GM18502 (cell line): ENCODE data around the gene CLSTN2.

ENCODE experiments used
- ATAC-seq: cut with Tn5 transposase; IDR thresholded peaks from one replicate; pipeline ENCODE4 v1.9.1; 2021; ENCODE audit warnings: mild to moderate bottlenecking; ENCODE audit not compliant: unreplicated experiment, poor library complexity

The CLSTN2 gene

DNA sequence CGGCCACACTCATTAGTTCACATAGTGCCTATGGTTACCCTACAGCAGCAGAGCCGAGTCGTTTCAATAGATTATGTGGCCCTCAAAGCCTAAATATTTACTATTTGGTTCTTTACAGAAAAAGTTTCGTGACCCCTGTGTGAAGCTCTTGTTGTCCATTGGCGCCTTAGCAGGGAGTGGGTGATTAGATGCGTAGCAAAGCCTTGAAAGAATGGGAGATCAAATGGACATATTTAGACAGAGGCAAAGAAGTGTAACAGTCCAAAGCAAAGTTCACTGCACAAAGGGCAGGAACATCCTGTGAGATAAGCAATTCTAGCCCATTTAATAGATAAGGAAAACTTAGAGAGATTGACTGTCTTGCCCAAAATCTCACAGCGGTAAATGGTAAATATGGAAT, 495.5 kb downstream of the CLSTN2 start:
- no peak for ATAC-seq

DNA sequence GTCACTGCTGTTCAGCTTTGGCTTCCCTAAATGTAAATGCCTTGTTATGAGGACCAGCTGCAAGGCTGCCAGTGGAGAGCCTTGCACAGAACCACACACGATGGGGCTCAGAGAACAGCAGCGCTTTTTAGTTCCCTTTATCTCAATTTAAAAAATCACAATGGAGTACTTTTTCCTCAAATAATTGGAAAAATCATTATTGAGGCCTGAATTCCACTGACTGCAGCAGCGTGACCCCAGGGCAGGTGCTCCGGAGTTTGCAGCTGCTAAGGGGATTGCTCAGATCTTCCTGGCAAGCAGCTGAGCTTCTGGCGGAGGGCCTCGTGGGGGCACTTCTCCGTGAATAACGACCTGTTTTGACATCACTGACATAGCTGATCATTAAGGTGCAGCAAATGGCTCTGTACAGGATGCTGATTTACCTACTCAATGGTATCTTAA, 497.3 kb downstream of the CLSTN2 start:
- no peak for ATAC-seq

DNA sequence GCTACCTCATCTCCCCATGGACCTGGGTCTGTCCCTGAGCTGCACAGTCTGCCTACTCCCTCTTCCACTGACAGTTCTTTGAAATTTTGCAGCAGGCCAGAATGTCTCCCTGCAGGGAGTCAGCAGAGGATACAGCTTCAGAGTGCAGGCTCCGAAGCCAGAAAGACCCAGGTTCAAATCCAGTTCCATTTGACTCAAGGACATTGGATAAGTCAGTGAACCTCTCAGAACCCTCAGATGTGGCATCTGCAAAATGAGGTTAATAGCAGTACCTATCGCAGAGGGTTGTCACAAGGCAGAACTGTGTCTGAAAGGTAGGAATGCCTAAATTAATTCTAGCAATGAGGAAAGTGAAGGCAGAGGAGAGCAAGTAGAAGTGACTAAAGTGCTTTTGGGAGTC, 498.4 kb downstream of the CLSTN2 start:
- ATAC-seq: no peak

DNA sequence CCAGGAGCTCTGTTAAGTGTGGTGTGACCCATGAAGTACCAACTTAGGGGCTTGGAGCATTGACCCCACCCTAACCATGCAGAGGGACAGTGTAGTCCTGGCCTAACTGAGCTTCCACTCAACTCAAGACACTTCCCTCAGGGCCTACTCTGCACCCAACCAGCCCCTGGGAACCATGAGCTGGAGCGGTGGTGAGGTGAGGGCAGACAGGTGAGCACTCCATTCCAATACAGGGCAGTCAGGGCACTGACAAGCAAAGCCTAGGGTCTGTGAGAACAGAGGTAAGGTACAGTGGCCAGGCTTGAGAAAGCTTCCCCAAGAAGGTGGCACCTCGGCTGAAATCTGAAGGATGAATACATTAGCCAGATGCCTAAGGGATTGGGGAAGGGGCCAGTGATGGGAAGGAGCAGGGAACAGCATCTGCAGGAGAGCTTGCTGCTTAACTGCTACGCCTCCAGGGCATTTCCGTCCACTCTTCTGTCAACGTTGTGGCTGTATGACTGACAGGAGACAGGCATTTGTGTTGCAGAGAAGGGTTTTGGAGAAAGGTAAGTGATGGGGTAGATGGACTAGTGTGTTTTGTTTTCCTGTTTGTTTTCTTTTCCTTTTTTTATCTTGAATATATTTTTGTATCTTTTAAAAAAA, 499.4 kb downstream of the CLSTN2 start:
- no peak for ATAC-seq

DNA sequence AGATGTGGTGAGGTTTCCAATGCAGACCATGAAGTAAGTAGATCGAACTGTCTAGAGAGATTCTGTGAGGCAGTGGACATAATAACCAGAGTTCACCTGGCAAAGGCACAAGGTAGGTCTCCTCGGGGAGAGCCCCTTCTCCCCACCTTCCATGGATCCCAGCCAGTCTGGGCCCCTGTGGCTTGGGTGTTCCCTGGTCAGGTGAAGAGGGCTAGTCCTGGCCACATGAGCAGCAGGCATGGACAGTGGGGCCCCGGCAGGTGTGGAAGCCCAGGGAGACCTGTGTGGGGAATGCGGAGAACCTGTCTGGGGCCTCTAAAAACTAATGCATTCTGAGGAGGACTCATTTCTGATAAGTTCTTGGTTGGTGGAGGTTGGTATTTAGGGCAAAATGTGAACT, 501.4 kb downstream of the CLSTN2 start:
- no peak for ATAC-seq

DNA sequence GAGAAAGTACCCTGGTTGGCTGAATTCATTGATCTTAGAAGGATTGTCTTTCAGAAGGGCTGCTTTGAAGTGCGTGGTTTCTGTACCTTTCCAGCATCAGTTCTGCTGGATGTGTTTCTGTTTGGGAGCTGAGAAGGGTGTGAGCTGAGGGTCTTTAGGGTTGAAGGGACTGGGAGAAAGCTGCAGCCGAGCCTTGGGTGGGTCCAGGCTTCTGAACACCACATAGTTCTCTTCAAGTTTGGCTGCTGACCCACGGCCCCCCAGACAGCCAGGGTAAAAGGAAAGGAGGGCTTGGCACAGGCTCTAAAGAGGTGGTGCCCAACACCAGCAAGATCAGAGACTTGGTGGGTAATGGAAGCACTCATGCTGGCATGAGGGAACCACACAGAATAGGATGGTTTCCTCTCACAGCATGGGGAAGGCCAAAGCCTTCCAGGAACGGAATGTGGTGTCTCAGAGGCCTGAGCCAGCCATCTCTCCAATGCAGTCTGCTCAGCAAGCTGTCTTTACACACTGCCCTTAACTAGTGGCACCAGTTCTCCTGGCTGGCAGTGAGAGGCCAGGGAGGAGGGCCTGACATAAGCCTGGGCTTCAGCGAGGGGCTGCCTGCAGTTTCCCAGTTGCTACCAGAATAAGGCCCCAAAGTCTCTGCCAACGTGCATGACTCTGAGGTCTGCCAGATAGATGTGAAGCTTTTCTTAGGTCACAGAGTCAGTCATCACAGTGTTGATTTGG, 503.9 kb downstream of the CLSTN2 start:
- ATAC-seq: no peak

DNA sequence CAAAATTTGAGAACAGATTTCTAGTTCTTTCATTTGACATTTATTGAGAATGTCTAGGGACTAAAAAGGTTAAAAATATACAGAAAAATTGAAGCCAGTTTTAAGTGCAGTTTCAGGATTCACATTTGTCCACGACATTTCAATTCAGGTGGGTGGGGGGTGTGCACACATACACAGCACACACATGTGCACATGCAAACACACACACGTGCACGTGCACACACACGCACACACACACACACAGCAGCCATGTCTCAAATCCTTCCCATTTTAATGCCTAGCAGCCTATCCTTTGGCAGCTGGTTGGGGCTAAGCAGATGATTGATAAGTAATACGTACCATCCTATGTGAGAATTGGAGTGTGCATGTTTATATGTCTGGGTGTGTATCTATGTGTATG, 504.5 kb downstream of the CLSTN2 start:
- ATAC-seq: no peak

DNA sequence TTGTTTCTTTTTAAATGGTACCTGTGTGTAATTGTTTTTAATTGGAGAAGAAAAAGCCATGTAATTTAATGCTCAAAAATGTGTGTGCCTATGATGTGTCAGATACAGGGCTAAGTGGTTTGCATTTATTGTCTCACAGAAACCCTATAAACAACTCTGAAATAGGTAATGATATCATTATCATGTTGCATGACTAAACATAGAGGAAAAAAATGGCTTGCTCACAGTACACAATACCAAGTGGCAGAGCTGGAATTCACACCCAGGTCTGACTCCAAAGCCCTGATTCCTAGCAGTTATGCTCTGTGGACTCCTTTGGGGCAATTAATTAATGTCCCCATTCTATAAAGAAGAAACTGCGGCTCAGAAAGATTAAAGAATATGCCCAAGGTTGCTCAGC, 505.5 kb downstream of the CLSTN2 start:
- no peak for ATAC-seq

DNA sequence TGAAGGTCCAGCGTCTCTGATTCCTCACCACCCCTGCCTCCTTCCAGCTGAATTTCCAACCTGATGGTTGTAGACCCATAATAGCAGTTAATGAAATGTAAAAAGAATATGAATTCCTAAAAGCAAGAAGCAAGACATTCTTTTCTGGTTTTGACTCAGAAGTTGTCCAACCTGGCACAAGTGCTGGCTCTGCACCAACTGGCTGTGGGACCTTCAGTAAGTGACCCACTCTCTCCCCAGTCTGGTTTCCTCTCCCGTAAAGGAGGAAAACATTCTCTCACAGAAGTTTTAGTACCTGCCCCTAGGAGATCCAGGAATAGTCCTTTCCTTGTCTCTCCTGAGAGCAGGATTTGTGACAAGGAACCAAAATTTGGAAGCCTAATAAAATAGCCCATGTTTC, 506.0 kb downstream of the CLSTN2 start:
- ATAC-seq: no peak

DNA sequence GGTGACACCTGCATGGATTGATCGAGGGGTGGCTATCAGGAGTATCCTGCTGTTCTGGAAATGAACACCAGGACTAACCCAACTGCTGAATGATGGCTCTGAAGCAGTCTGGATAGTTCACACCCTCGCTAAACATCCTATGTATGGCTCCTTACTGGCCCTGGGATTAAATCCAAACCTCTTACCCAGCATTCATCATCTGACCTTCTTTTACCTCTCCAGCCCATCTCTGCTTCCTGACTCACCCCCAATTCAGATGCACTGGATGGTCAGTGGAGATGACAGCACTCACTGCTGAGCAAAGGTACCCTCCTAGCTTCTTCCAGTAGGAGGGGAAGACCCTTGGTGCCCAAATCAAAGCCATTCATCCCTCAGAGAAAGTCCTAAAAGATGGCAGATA, 507.6 kb downstream of the CLSTN2 start:
- no peak for ATAC-seq

DNA sequence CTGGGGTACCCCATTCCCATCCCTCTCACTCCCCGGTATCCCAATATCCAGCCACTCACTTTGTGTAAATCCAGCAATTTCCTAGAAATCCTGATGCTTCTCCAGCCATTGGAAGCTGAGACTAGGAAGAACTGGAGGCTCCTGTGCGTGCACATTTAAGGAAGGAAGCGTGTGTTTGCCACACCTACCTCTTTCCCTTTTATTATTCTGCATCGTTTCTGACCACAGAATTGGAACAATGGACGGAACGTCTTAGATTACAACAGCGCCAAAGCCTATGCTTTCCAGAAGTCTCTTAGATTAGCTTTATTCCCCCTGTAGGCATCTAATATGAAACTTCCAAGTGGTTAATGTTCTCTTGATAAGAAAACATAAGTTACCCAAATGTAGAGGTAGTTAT, 508.1 kb downstream of the CLSTN2 start:
- no peak for ATAC-seq

DNA sequence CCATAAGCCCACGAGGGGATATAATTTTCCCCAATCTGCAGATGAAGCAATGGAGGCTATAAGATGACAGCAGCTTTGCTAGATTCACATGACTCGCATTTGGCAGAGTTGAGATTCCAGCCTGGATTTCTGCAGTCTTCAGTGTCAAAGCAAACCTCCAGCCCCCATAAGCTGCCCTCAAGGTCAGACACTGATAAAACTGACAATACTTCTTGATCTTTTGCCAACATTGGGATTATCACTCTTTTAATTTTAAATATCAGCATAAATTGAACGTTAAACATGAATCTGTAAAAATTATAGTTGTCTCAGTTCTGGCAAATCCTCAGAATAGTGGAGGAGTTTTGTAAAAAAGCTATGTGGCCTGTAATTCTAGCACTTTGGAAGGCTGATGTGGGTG, 508.8 kb downstream of the CLSTN2 start:
- ATAC-seq: no peak

DNA sequence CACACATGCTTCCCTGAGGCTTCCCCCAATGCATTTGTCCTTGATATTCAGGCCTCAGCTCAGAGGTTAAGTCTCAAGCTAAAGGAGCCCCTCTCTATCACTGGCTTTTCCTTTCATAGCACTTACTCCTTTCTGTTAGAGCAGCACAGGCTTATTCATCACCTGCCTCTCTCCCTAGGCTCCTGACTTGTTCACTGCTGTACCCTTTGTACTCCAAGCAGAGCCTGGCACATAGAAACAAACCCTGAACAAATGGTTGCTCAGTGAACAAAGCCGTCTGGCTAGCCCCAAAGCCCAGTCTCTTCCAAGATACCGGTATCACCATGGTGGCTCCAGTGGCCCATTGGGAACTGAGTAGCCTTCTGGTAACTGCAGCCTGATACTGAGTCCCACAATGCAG, 511.7 kb downstream of the CLSTN2 start:
- ATAC-seq: no peak

DNA sequence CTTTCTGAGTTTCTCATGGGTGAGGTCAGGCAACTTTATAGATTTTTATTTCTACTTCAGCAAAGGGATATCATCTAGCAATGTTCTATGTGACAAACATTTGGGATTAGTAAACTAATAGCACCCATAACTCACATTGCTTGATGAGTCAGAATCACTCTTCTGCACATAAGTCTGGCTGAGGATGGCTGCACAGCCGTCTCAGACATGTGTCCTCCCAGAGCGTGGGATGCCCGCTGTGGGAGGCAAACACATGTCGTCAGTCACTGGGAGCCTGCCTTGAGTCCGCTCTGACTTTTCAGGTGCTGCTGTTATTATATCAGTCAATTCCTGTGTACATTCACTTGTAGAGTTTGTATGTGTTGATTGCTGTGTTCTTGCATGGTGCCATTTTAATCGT, 512.2 kb downstream of the CLSTN2 start:
- no peak for ATAC-seq

DNA sequence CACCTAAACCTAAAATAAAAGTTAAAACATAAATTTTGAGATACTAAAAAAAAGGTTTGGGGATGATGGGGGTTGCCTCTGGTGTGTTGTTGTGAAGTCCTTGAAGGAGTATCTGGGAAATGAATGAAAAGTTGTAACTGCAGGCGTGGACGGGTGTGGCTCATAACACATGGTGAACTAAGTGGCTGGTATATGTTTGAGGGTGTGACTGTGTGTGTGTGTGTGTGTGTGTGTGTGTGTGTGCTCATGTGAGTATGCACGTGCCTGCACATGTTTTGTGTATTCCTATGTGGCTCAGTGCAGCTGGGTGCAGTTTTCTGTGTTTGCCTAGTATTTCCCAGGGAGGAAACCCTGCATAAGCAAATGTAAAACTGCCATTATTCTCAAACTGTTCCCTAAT, 513.0 kb downstream of the CLSTN2 start:
- ATAC-seq: no peak

DNA sequence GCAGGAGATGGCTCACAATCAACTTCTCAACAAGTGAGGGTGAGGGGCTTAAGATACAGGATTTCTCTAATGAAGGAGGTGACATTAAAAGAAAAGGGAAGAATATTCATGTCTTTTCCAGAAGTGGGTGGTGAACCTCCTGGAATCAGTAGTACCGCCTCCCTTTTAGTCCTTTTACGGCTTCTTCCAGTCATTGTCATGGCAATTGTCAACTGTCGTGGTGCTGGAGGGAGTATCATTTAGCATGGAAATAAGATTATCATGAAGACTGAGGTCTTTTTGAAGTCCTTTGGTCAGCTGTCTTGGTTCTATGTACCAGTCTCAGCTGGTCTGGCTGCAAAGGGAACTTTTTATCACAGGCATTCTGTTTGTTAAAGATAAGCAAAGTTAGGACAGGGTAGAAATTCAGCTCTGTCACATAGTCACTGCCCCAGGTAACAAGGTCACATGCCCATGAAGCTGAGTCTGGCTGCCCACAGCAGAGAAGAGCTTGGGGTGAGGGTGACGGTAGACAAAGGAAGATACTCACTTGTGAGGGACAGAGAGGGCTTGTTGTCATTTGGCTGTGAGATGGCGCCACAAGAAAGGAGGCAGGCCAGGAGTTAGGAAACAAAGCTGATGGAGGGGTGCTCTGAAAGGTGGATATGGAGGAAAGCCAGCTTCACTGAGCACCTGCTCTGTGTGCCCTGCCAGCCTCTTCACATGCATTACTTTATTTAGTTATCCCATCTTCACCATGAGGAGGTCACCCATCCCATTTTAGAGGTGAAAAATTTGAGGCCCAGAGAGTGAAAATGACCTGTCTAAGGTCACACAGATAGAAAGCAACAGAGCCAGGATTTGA, 514.6 kb downstream of the CLSTN2 start:
- ATAC-seq: no peak

DNA sequence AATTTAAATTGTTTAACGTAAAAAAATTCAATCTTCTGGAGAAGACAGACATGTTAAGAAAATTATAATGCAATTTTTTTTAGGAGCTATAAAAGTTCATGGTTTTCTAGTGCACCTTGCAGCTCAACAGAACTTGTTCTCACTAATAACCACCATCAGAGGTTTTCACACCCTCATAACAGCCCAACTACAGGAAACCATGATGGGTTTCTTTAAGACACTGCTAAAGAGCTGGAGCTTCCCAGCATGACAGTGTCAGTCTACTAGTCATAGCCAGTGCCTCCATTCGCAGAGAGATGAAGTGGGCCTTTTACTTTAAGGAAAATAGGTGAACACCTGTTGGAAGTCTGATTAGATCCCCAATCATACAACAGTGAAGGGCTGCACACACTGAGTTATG, 518.8 kb downstream of the CLSTN2 start:
- no peak for ATAC-seq

DNA sequence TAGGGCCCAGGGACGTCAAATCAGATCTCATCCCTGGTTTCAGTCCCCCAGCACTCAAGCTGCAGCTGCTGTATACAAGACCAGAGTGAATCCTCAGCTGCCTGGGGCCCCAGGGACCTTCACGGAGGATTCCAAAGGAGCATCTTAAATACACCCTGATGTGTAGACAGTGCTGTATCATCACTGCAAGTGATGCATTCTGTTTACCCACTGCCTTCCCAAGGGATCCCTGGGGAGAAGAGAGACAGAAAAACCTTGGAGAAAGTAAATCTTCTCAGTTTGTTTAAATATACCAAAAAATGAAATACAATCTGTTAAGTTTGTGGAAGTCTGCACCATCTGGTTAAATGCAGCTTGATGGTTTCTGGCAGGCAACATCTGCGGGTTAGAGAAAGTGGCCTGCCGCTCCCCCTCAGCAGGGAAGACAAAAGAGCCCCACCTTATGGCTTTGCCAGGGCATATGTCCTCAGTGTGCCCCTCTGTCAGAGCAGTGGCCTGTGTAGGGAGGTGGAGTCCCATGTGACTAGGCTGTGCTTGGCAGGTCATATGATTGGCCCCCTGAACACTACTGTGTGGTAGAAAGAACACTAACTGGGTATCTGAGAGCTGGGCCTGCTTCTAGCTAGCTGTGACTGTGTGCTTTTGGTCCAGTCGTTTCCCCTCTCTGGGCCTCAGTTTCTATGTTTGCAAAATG, 520.7 kb downstream of the CLSTN2 start:
- no peak for ATAC-seq

DNA sequence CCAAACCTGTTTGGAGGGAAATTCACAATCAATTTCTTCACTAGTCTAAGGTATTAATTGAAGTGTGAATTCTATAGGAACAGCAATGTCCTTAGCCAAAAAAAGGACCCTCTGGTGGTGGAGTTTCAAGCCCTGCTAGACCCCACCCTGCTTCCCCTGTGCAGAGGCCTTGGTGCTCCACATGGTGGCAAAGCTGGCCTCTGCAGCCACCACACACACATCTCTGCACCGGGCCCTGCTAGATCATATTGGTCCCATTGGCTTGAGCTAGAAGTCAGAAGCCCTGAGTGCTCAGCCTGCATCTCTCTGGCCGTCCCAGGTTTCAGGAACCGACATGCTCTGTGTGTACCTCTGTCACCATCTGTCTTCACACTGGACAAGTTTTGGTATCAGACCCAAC, 522.0 kb downstream of the CLSTN2 start:
- ATAC-seq: no peak

DNA sequence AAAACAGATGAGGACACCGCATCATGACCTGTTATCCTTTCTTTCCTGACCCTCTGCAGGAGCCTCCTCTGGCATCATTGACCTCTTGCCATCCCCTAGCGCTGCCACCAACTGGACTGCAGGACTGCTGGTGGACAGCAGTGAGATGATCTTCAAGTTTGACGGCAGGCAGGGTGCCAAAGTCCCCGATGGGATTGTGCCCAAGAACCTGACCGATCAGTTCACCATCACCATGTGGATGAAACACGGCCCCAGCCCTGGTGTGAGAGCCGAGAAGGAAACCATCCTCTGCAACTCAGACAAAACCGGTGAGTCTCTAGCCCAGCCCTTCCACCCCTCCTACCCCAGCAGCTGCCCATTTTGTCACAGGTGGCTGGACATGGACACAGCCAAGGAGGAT, 524.5 kb downstream of the CLSTN2 start:
- ATAC-seq: no peak

DNA sequence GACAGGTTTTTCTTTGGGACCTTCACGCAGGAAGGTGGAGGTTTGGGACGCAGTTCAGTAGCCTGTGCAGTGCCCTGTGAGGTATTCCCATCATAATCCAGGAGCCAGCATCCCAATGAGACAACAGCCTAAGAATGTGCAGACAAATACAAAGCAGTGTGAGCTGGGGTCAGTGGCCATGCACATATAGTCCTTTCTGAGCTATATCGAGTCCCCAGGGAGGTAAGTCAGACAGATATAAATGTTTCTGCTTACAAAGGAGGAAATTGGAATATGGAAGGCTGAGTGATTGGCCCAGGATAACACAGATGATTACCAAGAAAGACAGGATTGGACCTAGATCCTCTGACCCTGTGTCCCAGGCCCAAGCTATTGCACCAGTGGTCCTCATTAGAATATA, 526.3 kb downstream of the CLSTN2 start:
- ATAC-seq: no peak
